ENCODE data around the gene CAMK2D. TPM values are rescaled to one million over a fixed set of nuclear protein-coding genes. Genes with fewer than 3 reads are reported as not detected.

The CAMK2D gene
- total RNA-seq, 1 experiment from 2014 or later, result 15.4 TPM

DNA sequence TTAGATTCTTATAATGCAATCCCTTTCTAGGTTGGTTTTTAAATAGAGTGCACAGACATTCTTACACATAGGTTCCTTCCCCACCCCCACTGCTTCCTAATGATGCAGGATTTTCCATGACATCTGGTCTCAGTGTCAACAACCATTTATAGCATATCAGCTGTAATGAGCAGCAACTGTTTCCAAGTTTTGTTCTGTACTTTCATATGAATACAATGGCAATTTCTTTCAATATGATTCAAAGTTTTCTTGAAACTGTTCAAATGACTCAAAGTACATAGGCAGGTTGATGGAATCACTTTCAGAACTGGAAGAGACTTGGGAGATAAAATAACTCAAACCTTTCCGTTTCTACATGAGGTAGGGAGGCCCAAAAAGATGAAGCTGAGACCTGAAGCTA, 220.7 kb downstream of the CAMK2D start:
- H3K27ac ChIP-seq (ENCODE audit: low read length), result no peak overlapping the region
- no peaks in the 10 kb centered on the region for H3K9me2 ChIP-seq (replicated peaks; ENCODE audit: low read length)
- ChIA-PET CTCF (no interaction called here), POLR2A (ENCODE audit: unreplicated experiment) (no interaction called here)
- H3K36me3 ChIP-seq (ENCODE audit: low read depth, low read length), result no peaks in the 10 kb centered on the region
- H3K27me3 ChIP-seq (ENCODE audit: low read length), result no peaks in the 10 kb centered on the region
- H3K4me1 ChIP-seq (ENCODE audit: insufficient read depth, low read length), result no peaks in the 10 kb centered on the region
- TF ChIP-seq EZH2 (IDR thresholded peaks at IDR 0.05; ENCODE audit: low read length, unreplicated experiment) (no peak), CTCF (conservative IDR thresholded peaks at IDR 0.05; ENCODE audit: low read depth, low read length) (no peak), EZH2phosphoT487 (IDR thresholded peaks at IDR 0.05; ENCODE audit: borderline replicate concordance, low read length) (no peak)
- intact Hi-C loops (cut with micrococcal nuclease), result loop anchor here (10.0 kb wide), 2 partner anchors 76 to 246 kb away; no protein-coding TSS in a partner anchor
- no peak overlapping the region for H3K4me3 ChIP-seq (ENCODE audit: low read length)
- no peaks in the 10 kb centered on the region for H3K79me2 ChIP-seq (ENCODE audit: low read length)
- H4K20me1 ChIP-seq (ENCODE audit: low read length), result no peaks in the 10 kb centered on the region
- no peak overlapping the region for H3K4me2 ChIP-seq (ENCODE audit: low read length)
- no peaks in the 10 kb centered on the region for H3F3A ChIP-seq (ENCODE audit: low read length, unreplicated experiment)
- no TSS peak for BruUV-seq (replicated peaks)
- H3K9ac ChIP-seq (ENCODE audit: low read length), result no peak overlapping the region
- DNase-seq, result no peak
- no peak overlapping the region for H2AFZ ChIP-seq (ENCODE audit: low read length)
- no peak for ATAC-seq
- no peaks in the 10 kb centered on the region for H3K9me3 ChIP-seq (ENCODE audit: low read length)

- ChIA-PET POLR2A (ENCODE audit: unreplicated experiment) (no interaction called here), CTCF (no interaction called here)
- no peak overlapping the region for H2AFZ ChIP-seq (ENCODE audit: low read length)
- no peaks in the 10 kb centered on the region for H3K36me3 ChIP-seq (ENCODE audit: low read depth, low read length)
- no peak overlapping the region for H3K27ac ChIP-seq (ENCODE audit: low read length)
- peak; percentile 23 for DNase-seq
- H3K4me3 ChIP-seq (ENCODE audit: low read length), result no peak overlapping the region
- H3K79me2 ChIP-seq (ENCODE audit: low read length), result no peaks in the 10 kb centered on the region
- H4K20me1 ChIP-seq (ENCODE audit: low read length), result no peaks in the 10 kb centered on the region
- H3K4me2 ChIP-seq (ENCODE audit: low read length), result no peak overlapping the region
- no peaks in the 10 kb centered on the region for H3K9me2 ChIP-seq (replicated peaks; ENCODE audit: low read length)
- BruUV-seq (replicated peaks), result no TSS peak
- no peaks in the 10 kb centered on the region for H3K9me3 ChIP-seq (ENCODE audit: low read length)
- H3K9ac ChIP-seq (ENCODE audit: low read length), result no peak overlapping the region
- no peaks in the 10 kb centered on the region for H3F3A ChIP-seq (ENCODE audit: low read length, unreplicated experiment)
- H3K4me1 ChIP-seq (ENCODE audit: insufficient read depth, low read length), result no peaks in the 10 kb centered on the region
- H3K27me3 ChIP-seq (ENCODE audit: low read length), result no peaks in the 10 kb centered on the region
- TF ChIP-seq CTCF (conservative IDR thresholded peaks at IDR 0.05; ENCODE audit: low read depth, low read length), result no peak
- intact Hi-C loops (cut with micrococcal nuclease), result no loop called here
- no peak for ATAC-seq
These were observed 222.1 kb downstream of the CAMK2D start for GRCh38 chr4:113539408-113539807.

DNA sequence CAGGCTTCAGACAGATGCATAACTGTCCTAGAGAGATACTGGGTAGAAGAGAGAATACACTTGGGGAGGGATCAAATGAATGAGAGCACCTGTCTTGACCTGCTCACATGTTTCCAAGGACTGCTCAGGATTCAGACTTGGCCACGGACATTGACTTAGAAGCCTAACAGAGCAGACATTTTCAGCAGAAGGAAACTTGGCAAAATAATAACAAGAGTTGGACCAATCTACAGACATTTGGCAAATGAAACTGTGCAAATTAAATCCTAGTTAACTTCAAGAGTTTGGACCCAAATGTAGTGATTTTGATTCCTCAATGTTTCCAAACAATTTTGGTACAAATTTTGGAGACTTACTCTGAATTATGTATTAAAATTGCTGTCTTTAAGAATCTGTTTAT, 223.9 kb downstream of the CAMK2D start:
- no peaks in the 10 kb centered on the region for H3K27me3 ChIP-seq (ENCODE audit: low read length)
- H3K27ac ChIP-seq (ENCODE audit: low read length), result no peak overlapping the region
- ChIA-PET POLR2A (ENCODE audit: unreplicated experiment) (no interaction called here), CTCF (no interaction called here)
- no peak for ATAC-seq
- no peak overlapping the region for H3K4me2 ChIP-seq (ENCODE audit: low read length)
- H3K4me1 ChIP-seq (ENCODE audit: insufficient read depth, low read length), result no peaks in the 10 kb centered on the region
- H4K20me1 ChIP-seq (ENCODE audit: low read length), result no peaks in the 10 kb centered on the region
- H2AFZ ChIP-seq (ENCODE audit: low read length), result no peak overlapping the region
- intact Hi-C loops (cut with micrococcal nuclease), result no loop called here
- H3K9me3 ChIP-seq (ENCODE audit: low read length), result no peaks in the 10 kb centered on the region
- no peaks in the 10 kb centered on the region for H3K79me2 ChIP-seq (ENCODE audit: low read length)
- no peak overlapping the region for H3K9ac ChIP-seq (ENCODE audit: low read length)
- no peaks in the 10 kb centered on the region for H3K9me2 ChIP-seq (replicated peaks; ENCODE audit: low read length)
- no peaks in the 10 kb centered on the region for H3K36me3 ChIP-seq (ENCODE audit: low read depth, low read length)
- DNase-seq, result no peak
- BruUV-seq (replicated peaks), result no TSS peak
- no peak for TF ChIP-seq CTCF (conservative IDR thresholded peaks at IDR 0.05; ENCODE audit: low read depth, low read length)
- no peak for TF ChIP-seq EZH2 (IDR thresholded peaks at IDR 0.05; ENCODE audit: low read length, unreplicated experiment)
- TF ChIP-seq EZH2phosphoT487 (IDR thresholded peaks at IDR 0.05; ENCODE audit: borderline replicate concordance, low read length), result no peak
- H3K4me3 ChIP-seq (ENCODE audit: low read length), result no peak overlapping the region
- no peaks in the 10 kb centered on the region for H3F3A ChIP-seq (ENCODE audit: low read length, unreplicated experiment)
